GM12874 (cell line): ENCODE measurements around the gene MYH6.

Experiments
- TF ChIP-seq, protein P1 (sequence below): IDR thresholded peaks from 2 replicates; pipeline ENCODE4 v1.5.1; 2011; ENCODE audit warnings: low read depth, mild to moderate bottlenecking, control low read depth, low read length, moderate library complexity; ENCODE audit not compliant: insufficient read depth

The MYH6 gene

GRCh38 chr14:23377198-23377550, 30.9 kb downstream of the MYH6 start:
- TF ChIP-seq, protein P1, sequence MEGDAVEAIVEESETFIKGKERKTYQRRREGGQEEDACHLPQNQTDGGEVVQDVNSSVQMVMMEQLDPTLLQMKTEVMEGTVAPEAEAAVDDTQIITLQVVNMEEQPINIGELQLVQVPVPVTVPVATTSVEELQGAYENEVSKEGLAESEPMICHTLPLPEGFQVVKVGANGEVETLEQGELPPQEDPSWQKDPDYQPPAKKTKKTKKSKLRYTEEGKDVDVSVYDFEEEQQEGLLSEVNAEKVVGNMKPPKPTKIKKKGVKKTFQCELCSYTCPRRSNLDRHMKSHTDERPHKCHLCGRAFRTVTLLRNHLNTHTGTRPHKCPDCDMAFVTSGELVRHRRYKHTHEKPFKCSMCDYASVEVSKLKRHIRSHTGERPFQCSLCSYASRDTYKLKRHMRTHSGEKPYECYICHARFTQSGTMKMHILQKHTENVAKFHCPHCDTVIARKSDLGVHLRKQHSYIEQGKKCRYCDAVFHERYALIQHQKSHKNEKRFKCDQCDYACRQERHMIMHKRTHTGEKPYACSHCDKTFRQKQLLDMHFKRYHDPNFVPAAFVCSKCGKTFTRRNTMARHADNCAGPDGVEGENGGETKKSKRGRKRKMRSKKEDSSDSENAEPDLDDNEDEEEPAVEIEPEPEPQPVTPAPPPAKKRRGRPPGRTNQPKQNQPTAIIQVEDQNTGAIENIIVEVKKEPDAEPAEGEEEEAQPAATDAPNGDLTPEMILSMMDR = no peak

DNA sequence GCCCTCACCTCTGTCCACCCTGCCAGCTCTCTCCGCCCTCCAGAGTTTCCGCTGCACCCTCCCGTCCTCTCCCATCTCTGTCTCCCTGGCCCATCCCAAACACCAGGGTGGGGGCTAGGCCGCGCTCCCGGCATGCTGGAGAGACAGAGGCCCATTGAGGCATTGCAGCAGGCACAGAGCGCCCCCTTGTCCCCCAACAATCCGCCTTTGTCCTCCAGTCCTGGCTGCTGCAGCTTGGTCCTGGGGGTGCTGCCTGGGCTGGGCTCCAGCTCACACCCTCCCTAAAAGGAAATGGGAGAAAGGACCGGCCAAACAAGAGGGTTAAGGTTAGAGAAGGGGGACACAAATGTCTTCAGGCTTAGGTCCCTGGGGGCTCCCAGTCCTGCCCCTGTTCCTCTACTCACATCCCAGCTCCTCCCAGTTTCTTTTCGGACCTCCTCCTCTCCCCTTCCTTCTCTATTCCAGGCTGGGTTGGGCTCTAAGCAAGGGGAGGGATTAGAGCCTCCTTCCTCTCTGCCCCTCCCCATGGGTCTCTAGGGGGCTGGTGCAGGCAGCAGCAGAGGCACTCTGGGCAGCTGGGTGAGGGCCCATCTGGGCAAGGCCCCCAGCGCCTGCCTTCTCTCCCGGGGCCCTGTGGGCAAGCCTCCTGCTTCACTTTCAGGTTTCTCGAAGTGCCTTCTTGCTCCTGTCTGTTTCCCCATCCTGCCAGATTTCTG, 31.4 kb downstream of the MYH6 start, which contains the start of gene CMTM5:
CMTM5 (plus strand) TSS at position 565 of the 716 bp plus-strand sequence. CDS start 206 bp downstream, outside the sequence.
- TF ChIP-seq, protein P1 = no peak

DNA sequence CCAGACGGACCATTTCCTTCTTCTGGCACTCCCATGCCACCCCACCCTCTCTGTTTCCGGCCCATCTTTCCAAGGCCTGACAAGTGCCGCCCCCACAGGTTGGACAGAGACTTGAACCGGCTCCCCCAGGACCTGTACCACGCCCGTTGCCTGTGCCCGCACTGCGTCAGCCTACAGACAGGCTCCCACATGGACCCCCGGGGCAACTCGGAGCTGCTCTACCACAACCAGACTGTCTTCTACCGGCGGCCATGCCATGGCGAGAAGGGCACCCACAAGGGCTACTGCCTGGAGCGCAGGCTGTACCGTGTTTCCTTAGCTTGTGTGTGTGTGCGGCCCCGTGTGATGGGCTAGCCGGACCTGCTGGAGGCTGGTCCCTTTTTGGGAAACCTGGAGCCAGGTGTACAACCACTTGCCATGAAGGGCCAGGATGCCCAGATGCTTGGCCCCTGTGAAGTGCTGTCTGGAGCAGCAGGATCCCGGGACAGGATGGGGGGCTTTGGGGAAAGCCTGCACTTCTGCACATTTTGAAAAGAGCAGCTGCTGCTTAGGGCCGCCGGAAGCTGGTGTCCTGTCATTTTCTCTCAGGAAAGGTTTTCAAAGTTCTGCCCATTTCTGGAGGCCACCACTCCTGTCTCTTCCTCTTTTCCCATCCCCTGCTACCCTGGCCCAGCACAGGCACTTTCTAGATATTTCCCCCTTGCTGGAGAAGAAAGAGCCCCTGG, 32.4 kb downstream of the MYH6 start:
- TF ChIP-seq, protein P1 = no peak

DNA sequence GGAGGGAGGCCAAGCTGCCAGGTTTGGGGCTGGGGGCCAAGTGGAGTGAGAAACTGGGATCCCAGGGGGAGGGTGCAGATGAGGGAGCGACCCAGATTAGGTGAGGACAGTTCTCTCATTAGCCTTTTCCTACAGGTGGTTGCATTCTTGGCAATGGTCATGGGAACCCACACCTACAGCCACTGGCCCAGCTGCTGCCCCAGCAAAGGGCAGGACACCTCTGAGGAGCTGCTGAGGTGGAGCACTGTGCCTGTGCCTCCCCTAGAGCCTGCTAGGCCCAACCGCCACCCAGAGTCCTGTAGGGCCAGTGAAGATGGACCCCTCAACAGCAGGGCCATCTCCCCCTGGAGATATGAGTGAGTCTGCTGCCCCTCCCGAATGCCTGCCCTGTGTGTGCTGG, 35.0 kb downstream of the MYH6 start:
- TF ChIP-seq, protein P1 = no peak

- TF ChIP-seq, protein P1 = no peak
Observed at GRCh38 chr14:23372509-23372908, 35.6 kb downstream of the MYH6 start, which contains the start of gene IL25. IL25 (plus strand) TSS chr14:23372809.

DNA sequence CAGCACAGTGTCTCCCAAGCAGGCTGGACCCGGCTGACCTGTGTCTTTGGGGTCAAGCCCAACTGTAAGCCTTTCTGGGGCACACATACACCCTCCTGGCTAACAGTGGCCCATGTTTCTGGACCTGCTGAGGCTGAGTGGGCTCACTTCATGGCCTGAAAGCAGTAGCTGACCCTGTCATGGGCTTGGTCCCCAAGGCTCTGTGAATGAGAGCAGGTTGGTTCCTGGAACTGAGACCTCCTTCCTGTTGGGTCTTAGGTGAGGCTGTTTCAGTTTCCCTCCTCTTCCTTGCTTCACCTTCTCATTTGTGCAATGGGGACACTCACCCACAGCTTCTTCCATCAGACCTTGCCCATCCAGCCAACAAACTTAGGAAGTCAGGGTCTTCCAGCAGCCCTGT, 36.2 kb downstream of the MYH6 start:
- TF ChIP-seq, protein P1 = no peak

GRCh38 chr14:23370221-23370620, 37.9 kb downstream of the MYH6 start:
- TF ChIP-seq, protein P1 = no peak
